C4-2B (cell line): ENCODE results near the gene SKOR2.

Source experiments
- H3K27ac ChIP-seq: fragments of 450-650 bp; 2 replicates; pipeline ENCODE4 v1.5.1; 2017
- ZFX ChIP-seq: fragments of 450-650 bp; IDR thresholded peaks from 2 replicates; pipeline ENCODE4 v1.6.1; 2017
- TF ChIP-seq, protein P1 (sequence below): fragments of 450-650 bp; conservative IDR thresholded peaks from 2 replicates; pipeline ENCODE4 v1.5.1; 2017; ENCODE audit warnings: mild to moderate bottlenecking

SKOR2 gene

GRCh38 chr18:47247416-47248114 is 3.9 kb downstream of the SKOR2 start:
- TF ChIP-seq ZFX, result no peak
- TF ChIP-seq, protein P1, sequence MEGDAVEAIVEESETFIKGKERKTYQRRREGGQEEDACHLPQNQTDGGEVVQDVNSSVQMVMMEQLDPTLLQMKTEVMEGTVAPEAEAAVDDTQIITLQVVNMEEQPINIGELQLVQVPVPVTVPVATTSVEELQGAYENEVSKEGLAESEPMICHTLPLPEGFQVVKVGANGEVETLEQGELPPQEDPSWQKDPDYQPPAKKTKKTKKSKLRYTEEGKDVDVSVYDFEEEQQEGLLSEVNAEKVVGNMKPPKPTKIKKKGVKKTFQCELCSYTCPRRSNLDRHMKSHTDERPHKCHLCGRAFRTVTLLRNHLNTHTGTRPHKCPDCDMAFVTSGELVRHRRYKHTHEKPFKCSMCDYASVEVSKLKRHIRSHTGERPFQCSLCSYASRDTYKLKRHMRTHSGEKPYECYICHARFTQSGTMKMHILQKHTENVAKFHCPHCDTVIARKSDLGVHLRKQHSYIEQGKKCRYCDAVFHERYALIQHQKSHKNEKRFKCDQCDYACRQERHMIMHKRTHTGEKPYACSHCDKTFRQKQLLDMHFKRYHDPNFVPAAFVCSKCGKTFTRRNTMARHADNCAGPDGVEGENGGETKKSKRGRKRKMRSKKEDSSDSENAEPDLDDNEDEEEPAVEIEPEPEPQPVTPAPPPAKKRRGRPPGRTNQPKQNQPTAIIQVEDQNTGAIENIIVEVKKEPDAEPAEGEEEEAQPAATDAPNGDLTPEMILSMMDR, result no peak
- no peak overlapping the region for H3K27ac ChIP-seq

DNA sequence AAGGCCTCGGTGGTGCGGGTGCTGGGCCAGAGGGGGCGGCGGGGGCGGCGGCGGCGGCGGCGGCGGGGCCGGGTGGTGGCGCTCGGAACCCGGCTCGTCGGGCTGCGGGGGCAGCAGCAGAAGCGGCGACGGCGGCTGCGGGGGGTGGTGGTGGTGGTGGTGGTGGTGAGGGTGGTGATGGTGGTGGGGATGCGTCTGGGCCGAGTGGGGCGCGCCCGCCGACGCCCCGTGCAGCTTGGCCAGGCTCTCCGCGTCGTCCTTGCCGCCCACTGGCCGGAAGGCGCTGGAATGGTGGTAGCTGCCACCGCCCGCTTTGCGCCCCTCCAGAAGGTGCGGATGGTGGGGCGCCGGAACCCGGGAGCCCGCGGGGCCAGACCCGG is 4.4 kb downstream of the SKOR2 start:
- TF ChIP-seq, protein P1, result no peak
- TF ChIP-seq ZFX, result no peak
- H3K27ac ChIP-seq, result no peak overlapping the region

DNA sequence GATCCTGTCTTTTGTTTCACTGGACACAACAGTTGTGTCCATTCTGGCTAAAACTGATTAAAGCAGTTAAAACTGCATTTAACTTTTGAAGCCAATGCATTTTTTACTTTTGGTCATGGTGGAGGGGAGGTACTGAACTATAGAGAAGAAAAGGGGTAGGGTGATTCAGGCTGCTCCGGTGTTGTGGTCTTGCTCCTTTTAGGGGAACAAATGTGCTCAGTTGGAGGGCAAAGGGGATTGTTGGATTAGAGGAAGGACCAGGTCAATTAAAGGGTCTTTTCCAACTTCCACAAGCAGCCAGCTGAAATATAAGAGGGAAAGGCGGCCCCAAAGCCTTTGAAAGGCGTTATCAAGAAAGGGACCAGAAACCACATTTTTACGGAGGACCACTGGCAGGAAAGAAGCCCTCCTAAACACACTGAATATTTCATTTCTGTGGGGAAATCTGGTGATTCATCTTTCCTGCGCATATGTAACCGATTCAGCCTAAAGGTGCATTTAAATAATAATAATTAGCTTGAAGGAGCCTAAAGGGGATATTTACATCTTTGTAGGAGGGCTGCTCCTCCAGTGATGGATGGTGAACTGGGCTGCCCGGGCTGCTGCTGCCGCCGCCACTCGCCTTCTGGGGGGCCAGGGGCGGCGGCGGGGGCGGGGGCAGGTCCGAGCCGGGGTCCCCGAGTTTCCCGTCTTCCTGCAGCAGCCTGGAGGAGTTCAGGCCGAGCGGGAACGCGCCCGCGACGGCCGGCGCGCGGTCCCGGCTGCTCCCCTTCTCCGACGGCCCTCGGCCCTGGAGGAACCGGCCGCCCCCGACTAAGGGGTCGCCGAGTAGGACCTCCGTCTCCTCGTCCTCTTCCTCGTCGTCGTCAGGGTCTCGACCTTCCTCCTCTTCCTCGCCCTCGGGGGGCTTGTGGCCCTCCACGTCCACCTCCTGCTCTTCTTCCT is 5.2 kb downstream of the SKOR2 start:
- TF ChIP-seq ZFX, result no peak
- TF ChIP-seq, protein P1, result no peak
- no peak overlapping the region for H3K27ac ChIP-seq

- TF ChIP-seq, protein P1, result no peak
- H3K27ac ChIP-seq, result no peak overlapping the region
Measured at GRCh38 chr18:47244086-47244485, 7.4 kb downstream of the SKOR2 start.

GRCh38 chr18:47235096-47235495 is 16.4 kb downstream of the SKOR2 start:
- TF ChIP-seq, protein P1, result no peak

DNA sequence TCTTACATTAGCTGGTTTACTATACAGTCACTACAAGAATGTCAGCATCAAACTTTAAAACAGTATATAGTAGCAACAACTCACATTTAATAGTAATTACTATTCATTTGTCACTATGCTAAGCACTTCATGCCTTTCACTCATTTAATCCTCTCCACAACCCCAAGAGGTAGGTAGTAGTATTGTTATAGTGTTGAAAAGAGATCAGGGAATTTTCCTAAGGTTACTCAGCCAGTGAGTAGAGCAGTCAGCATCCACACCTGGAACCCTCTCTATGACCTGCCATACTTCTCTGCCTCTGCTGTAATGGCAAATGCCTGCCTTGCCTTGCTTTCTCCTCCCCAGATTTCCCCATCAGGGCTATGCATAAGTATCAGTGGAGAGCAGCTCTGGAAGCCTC is 24.8 kb downstream of the SKOR2 start:
- H3K27ac ChIP-seq, result no peak overlapping the region
- no peak for TF ChIP-seq ZFX
- TF ChIP-seq, protein P1, result no peak

More at GRCh38 chr18:47235096-47235495, 16.4 kb downstream of the SKOR2 start:
- H3K27ac ChIP-seq, result no peak overlapping the region

DNA sequence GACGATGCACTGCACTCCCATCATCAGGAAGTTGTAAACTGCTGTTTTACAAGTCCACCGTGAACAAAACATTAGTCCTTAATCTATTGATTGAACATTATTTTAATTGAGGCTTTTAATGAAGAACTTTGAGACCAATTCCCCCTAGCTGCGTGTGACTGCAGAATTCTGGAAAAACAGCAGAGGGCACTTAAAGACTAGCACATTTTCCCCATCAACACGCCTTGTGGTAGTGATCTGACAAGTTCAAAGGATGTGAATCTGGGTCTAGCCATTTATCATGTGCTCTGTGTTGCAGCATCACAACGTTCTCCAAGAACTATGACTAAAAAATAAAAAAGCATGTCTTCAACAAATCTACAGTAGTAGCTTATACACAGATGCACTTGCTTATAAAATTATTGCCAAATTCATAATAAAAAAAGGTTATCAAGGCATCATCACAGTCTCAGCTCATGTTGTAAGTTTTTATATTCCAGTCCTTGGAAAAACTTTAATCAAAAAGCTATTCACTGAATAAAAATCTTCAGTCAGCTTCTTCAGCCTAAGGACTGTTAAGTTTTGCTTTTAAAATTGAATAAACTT is 35.8 kb downstream of the SKOR2 start:
- no peak for TF ChIP-seq ZFX
- TF ChIP-seq, protein P1, result peak; percentile 73
- H3K27ac ChIP-seq, result no peak overlapping the region
